BLaER1 treated with 17β-estradiol and CSF1 and Interleukin-3, amounts not matched to agents 10 nM and 100 nM (cell line): ENCODE measurements around the gene TNFAIP2.

ENCODE experiments used
- H3K27ac ChIP-seq, 11 experiments: shearing (Covaris generic); formaldehyde crosslinking; 2 replicates each; pipeline ENCODE4 v1.8.1; 2022
- H3K27me3 ChIP-seq, 11 experiments: shearing (Covaris generic); formaldehyde crosslinking; 2 replicates each; pipeline ENCODE4 v1.8.1; 2022
- H3K36me3 ChIP-seq, 11 experiments: shearing (Covaris generic); formaldehyde crosslinking; 2 replicates each; pipeline ENCODE4 v1.8.1; 2022
- H3K4me1 ChIP-seq, 10 experiments: shearing (Covaris generic); formaldehyde crosslinking; 2 replicates each; pipeline ENCODE4 v1.8.1; 2022
- H3K4me2 ChIP-seq, 11 experiments: shearing (Covaris generic); formaldehyde crosslinking; 2 replicates each; pipeline ENCODE4 v1.8.1; 2022
- H3K4me3 ChIP-seq, 10 experiments: shearing (Covaris generic); formaldehyde crosslinking; 2 replicates each; pipeline ENCODE4 v1.8.1; 2022
- H3K9ac ChIP-seq, 11 experiments: shearing (Covaris generic); formaldehyde crosslinking; 2 replicates each; pipeline ENCODE4 v1.8.1; 2022
- H3K9me3 ChIP-seq, 11 experiments: shearing (Covaris generic); formaldehyde crosslinking; replicated peaks in 1 of 11; 2 replicates each; pipeline ENCODE4 v1.8.1; 2022
- H4K20me1 ChIP-seq, 11 experiments: shearing (Covaris generic); formaldehyde crosslinking; 2 replicates each; pipeline ENCODE4 v1.8.1; 2022
- Cebpa-rat ChIP-seq, 11 experiments: shearing (Covaris generic); IDR thresholded peaks; 2 replicates each; pipeline ENCODE4 v1.8.1; 2022

TNFAIP2 gene

DNA sequence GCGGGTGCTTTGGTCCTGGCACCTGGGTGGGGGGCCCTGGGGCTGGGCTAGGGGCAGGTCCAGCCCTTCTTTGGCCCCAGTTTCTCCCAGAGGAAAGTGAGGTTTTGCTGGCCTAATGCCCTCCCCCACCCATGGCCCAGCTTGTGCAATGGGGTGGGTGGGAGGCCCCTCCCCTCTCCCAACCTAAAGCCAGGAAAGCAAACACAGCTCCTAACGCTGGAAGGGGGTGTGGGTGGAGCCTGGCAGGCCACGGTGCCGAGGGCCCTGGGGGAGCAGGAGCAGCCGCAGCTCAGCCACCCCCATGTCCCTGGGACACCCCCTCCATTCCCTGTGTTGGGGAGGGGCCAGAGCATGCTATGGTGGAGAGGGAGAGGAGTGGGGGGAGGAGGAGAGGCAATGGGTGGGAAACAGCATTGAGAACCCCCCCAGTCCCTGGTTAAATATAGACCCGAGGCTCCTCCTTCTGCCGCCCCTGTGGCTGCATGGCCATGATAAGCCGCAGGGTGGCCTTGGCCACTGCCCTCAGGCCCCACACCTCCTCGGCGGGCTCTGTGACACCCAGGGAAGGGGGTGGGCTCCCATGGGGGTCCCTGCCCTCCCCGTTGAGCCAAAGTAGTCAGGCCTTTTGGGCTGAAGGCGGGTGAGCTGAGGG is 24.1 kb upstream of the TNFAIP2 start:
- H3K27me3 ChIP-seq: peaks cover 32 to 41% (median 35%) of the 10 kb centered on the region in 11 experiments
- no peak overlapping the region for H3K4me3 ChIP-seq
- no peak overlapping the region for H3K9ac ChIP-seq
- no peaks in the 10 kb centered on the region for H3K36me3 ChIP-seq
- no peak for TF ChIP-seq Cebpa-rat (IDR thresholded peaks at IDR 0.05)
- no peaks in the 10 kb centered on the region for H3K9me3 ChIP-seq
- H3K4me2 ChIP-seq: peak overlapping the region in 10 of 11 experiments; percentile 14 to 56 (median 44); a peak in 16 of 22 replicates
- peaks cover 14 to 48% (median 31%) of the 10 kb centered on the region in 10 experiments for H3K4me1 ChIP-seq
- H3K27ac ChIP-seq: no peak overlapping the region
- peaks cover 0 to 32% (median 0%) of the 10 kb centered on the region in 11 experiments; a peak in 9 of 22 replicates for H4K20me1 ChIP-seq

DNA sequence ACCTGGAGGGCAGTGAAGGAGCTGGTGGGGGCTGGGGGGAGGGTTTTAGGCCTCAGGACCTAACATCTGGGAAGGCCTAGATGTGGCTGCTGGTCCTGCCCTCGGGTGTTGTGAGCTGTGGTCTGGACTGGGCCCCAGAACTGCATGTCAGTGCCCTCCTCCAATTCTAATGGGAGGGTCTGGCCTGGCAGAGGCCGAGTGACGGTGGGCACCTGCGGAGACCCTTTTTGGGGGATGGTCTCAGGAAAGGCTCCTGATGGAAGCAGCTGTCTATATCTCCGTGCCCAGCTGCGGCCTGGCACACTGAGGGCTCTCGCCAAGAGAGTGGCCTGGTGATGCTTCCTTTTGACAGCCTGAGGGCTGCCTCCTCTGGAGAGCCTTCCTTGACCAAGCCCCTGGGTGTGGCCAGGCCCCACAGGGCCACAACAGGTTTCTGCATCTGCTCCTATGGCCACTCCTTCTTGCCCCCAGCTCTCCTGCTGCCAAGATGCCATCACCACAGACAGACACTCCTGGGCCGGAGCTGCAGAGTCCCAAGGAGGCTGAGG is 23.5 kb upstream of the TNFAIP2 start:
- Histone ChIP-seq H3K4me3 (no peak overlapping the region), H3K36me3 (no peaks in the 10 kb centered on the region), H3K9me3 (no peaks in the 10 kb centered on the region), H3K27ac (no peak overlapping the region), H3K4me2 (peak overlapping the region in 9 of 11 experiments; percentile 36 to 58 (median 44); a peak in 13 of 22 replicates), H3K27me3 (peaks cover 38 to 47% (median 41%) of the 10 kb centered on the region in 11 experiments), H3K9ac (peak overlapping the region in 1 of 11 experiments; percentile 13; a peak in 1 of 22 replicates), H4K20me1 (peaks cover 0 to 38% (median 0%) of the 10 kb centered on the region in 11 experiments; a peak in 10 of 22 replicates), H3K4me1 (peaks cover 14 to 48% (median 32%) of the 10 kb centered on the region in 10 experiments; a peak in 19 of 20 replicates)
- no peak for TF ChIP-seq Cebpa-rat (IDR thresholded peaks at IDR 0.05)

DNA sequence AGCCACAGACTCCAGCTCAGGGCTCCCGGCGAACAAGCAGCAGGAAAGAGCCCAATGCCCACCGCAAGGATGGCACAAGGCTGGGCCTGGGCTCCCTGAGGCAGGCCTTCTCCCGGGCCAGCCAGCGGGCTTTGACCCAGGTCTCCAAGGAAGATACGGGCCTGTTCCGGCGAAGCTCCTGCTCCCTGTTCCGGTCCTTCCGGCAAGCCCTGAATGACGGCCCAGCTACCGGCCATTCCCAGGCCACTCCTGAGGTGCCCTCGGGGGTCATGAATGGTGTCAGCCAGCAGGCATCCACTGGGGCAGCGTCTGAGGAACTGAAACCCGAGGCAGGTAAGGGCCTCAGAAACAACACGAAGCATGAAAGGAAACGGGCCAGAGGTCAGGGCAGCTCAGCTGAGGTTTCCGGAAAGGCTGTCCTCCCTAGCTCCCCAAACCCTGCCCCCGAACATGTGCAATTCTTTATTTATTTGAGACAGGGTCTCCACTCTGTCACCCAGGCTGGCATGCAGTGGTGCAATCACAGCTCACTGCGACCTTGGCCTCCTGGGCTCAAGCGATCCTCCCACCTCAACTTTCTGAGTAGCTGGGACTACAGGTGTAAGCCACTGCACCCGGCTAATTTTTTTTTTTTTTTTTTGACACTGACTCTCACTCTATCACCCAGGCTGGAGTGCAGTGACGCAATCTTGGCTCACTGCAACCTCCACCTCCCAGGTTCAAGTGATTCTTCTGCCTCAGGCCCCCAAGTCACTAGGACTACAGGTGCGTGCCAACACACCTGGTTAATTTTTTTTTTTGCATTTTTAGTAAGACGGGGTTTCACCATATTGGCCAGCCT is 22.8 kb upstream of the TNFAIP2 start:
- 0 out of 22 replicates have a peak, but pooled peaks of 2 of the 11 experiments have one; percentile 8 to 24 for TF ChIP-seq Cebpa-rat (IDR thresholded peaks at IDR 0.05)
- H3K36me3 ChIP-seq: no peaks in the 10 kb centered on the region
- peak overlapping the region in 1 of 11 experiments; percentile 13; a peak in 1 of 22 replicates for H3K9ac ChIP-seq
- H3K27ac ChIP-seq: no peak overlapping the region
- peaks cover 0 to 40% (median 0%) of the 10 kb centered on the region in 11 experiments; a peak in 10 of 22 replicates for H4K20me1 ChIP-seq
- no peaks in the 10 kb centered on the region for H3K9me3 ChIP-seq
- H3K27me3 ChIP-seq: peaks cover 40 to 51% (median 44%) of the 10 kb centered on the region in 11 experiments
- H3K4me2 ChIP-seq: peak overlapping the region in 9 of 11 experiments; percentile 21 to 58 (median 39); a peak in 15 of 22 replicates
- no peak overlapping the region for H3K4me3 ChIP-seq
- H3K4me1 ChIP-seq: peaks cover 20 to 53% (median 36%) of the 10 kb centered on the region in 10 experiments; a peak in 18 of 20 replicates

DNA sequence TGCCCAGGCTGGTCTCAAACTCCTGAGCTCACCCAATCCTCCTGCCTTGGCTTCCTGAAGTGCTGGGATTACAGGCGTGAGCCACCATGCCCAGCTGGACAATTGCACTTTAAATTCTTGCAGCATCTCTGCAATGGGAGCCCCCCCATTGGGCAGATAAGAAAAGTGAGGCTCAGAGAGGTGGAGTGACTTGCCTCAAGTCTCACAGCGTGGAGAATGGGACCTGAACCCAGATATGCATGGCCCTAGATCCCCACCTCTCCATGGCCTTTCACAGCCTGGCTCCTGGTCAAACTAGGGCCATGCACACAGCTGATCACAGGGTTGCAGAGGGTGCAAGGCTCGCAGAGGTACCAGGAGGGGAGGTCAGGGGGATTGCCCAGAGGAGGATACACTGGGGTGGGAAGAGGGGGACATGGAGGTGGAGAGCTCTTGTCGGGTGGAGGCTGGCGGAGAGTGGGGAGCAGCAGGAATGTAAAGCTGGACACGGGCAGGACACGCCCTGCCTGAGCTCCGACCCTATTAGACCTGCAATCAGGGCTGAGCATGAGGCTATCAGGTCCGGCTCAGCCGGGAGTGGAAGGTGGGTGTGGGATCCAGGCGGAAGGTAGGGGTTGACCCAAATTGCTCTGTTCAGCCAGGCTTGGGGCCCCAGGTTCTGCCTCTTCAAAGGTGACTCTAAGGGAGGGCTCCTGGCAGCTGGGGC is 21.9 kb upstream of the TNFAIP2 start:
- H3K27me3 ChIP-seq: peaks cover 40 to 51% (median 44%) of the 10 kb centered on the region in 11 experiments
- no peaks in the 10 kb centered on the region for H3K9me3 ChIP-seq
- 0 out of 22 replicates have a peak overlapping the region, but pooled peaks of 1 of the 11 experiments have one; percentile 39 for H3K4me2 ChIP-seq
- H3K4me3 ChIP-seq: no peak overlapping the region
- no peak overlapping the region for H3K27ac ChIP-seq
- no peaks in the 10 kb centered on the region for H3K36me3 ChIP-seq
- TF ChIP-seq Cebpa-rat (IDR thresholded peaks at IDR 0.05): no peak
- peaks cover 22 to 62% (median 45%) of the 10 kb centered on the region in 10 experiments; a peak in 18 of 20 replicates for H3K4me1 ChIP-seq
- peaks cover 0 to 47% (median 0%) of the 10 kb centered on the region in 11 experiments; a peak in 10 of 22 replicates for H4K20me1 ChIP-seq
- no peak overlapping the region for H3K9ac ChIP-seq

DNA sequence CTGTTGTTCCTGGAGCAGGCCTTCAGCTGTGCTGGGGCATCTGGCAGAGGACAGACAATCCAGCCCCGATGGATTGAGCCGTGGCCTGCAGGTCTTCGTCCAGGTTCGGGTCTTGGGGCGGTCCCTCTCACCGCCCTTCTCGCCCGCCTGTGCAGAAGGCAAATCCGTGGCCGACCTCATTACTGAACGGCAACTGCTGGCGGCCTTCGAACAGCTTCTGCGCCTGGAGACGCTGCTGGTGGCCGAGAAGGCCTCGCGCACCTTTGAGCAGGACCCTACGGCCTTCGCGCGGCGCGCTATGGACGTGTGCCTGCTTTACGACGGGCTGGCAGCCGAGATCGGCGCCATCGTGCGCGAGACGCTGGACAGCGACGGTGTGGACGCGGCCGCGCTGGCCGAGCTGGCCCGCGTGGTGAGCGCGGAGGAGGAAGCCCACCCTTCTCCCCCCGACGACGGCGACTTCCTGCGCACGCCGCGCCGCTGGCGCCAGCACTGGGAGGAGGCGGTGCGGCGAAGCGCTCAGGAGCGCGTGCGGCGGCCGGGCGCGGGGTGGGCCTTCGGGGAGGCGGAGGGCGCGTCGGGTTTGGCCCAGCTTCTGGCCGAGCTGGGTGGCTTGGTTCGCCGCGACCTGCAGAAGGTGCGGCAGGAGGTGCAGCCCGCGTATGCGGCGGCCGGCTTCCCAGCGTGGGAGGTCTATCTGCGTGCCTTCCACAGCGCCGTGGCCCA is 21.1 kb upstream of the TNFAIP2 start:
- peaks cover 40 to 51% (median 44%) of the 10 kb centered on the region in 11 experiments for H3K27me3 ChIP-seq

DNA sequence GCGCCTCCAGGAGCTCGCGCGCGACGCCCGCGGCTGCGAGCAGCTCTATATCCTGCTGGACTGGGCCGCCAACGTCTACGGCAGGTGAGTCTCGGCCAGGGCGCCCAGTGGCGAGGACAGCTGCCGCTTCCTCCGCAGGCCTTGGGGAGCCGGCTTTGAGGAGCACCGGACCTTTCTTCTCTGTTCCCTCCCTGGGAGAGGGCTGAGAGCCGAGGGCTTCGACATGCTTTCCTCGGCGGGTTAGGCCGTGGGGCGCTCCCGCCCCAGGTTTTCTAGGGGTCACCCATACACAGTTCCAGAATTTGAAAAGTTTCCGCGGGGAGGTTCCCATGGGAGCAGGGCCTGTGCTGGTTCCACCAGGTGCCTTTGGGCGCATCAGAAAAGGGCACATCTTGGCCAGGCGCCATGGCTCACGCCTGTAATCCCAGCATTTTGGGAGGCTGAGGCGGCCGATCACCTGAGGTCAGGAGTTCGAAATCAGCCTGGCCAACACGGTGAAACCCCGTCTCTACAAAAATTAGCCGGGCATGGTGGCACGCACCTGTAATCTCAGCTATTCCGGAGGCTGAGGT is 20.5 kb upstream of the TNFAIP2 start:
- H3K9me3 ChIP-seq: no peaks in the 10 kb centered on the region
- no peak overlapping the region for H3K9ac ChIP-seq
- peaks cover 22 to 65% (median 51%) of the 10 kb centered on the region in 10 experiments; a peak in 18 of 20 replicates for H3K4me1 ChIP-seq

More for the DNA sequence above, 21.1 kb upstream of the TNFAIP2 start:
- Histone ChIP-seq H3K4me1 (peaks cover 22 to 65% (median 51%) of the 10 kb centered on the region in 10 experiments; a peak in 18 of 20 replicates), H3K9ac (no peak overlapping the region), H3K36me3 (no peaks in the 10 kb centered on the region), H4K20me1 (peaks cover 0 to 52% (median 0%) of the 10 kb centered on the region in 11 experiments; a peak in 10 of 22 replicates), H3K9me3 (no peaks in the 10 kb centered on the region), H3K27ac (no peak overlapping the region), H3K4me2 (no peak overlapping the region), H3K4me3 (no peak overlapping the region)
- TF ChIP-seq Cebpa-rat (IDR thresholded peaks at IDR 0.05): no peak

More for the DNA sequence above, 20.5 kb upstream of the TNFAIP2 start:
- Histone ChIP-seq H3K27me3 (peaks cover 40 to 51% (median 44%) of the 10 kb centered on the region in 11 experiments), H3K4me2 (peak overlapping the region in 6 of 11 experiments; percentile 59 to 82 (median 70); a peak in 8 of 22 replicates), H4K20me1 (peaks cover 0 to 52% (median 0%) of the 10 kb centered on the region in 11 experiments; a peak in 10 of 22 replicates), H3K27ac (no peak overlapping the region), H3K4me3 (no peak overlapping the region), H3K36me3 (no peaks in the 10 kb centered on the region)
- no peak for TF ChIP-seq Cebpa-rat (IDR thresholded peaks at IDR 0.05)
